K562 (cell line): ENCODE measurements around the gene CD6. TPM values are rescaled to one million over a fixed set of nuclear protein-coding genes. Genes with fewer than 3 reads are reported as not detected.

ENCODE experiments used
- ATAC-seq: fragments of 200-7000 bp; cut with Tn5 transposase; 3 replicates; pipeline ENCODE4 v1.9.1; 2020; ENCODE audit warnings: moderate library complexity
- BruUV-seq: library from RNA; stranded (reverse); fragments of 400-500 nt; replicated peaks from 2 replicates; lab custom pipeline; 2021; lab: Mats Ljungman, UMichigan
- CTCF ChIA-PET: fragments of 300-600 bp; formaldehyde crosslinking; extraction: SDS; loops from one replicate; lab custom pipeline; 2021; ENCODE audit warnings: low intra/inter-chr PET ratio; lab: Yijun Ruan, JAX
- POLR2A ChIA-PET: fragments of 300-600, 350-650 bp; sonication (Branson Sonifier 250); formaldehyde crosslinking; extraction: SDS; loops from one replicate; lab custom pipeline; 2021; ENCODE audit warnings: antibody characterized with exemption, inconsistent platforms; lab: Yijun Ruan, JAX
- DNase-seq, 4 experiments: peaks; one replicate each; pipeline versions ENCODE4 v3.0.0 to v3.0.0-alpha.2; 2011 to 2018; ENCODE audit warnings: low spot score in 3 of 4, mixed read lengths in 3 of 4; ENCODE audit errors: extremely low read depth in 1 of 4
- FAIRE-seq: peaks from 2 replicates; lab custom pipeline; 2011; peaks lifted over from hg19 to GRCh38; lab: Jason Lieb, UNC
- H2AFZ ChIP-seq: 2 replicates; pipeline ENCODE4 v1.6.0; 2011; ENCODE audit warnings: low read depth, low read length, control low read depth, inconsistent platforms
- H3K27ac ChIP-seq: fragments of 200-600 bp; 3 replicates; pipeline ENCODE4 v1.8.0; 2011; ENCODE audit warnings: low read depth, mild to moderate bottlenecking, control low read depth, inconsistent platforms, low read length, moderate library complexity, mixed read lengths; ENCODE audit errors: extremely low read depth
- H3K27me3 ChIP-seq, 2 experiments: fragments of 300-600 bp in 1 of 2; 2 replicates in 1 of 2; 3 replicates in 1 of 2; pipeline versions ENCODE4 v1.6.0 to v1.8.0; 2011; ENCODE audit warnings: inconsistent platforms in 2 of 2, low read length in 2 of 2, mild to moderate bottlenecking in 1 of 2, mixed read lengths in 1 of 2, moderate library complexity in 1 of 2; ENCODE audit not compliant: control insufficient read depth in 2 of 2, insufficient read depth in 2 of 2
- H3K36me3 ChIP-seq: fragments of 300-600 bp; 3 replicates; pipeline ENCODE4 v1.8.0; 2011; ENCODE audit warnings: mild to moderate bottlenecking, low read length, inconsistent platforms; ENCODE audit not compliant: control insufficient read depth, insufficient read depth
- H3K4me1 ChIP-seq, 2 experiments: fragments of 200-600 bp in 1 of 2; replicated peaks in 1 of 2; 2 replicates in 1 of 2; 3 replicates in 1 of 2; pipeline versions ENCODE4 v1.5.1 to v1.8.0; 2011; ENCODE audit warnings: inconsistent platforms in 2 of 2, low read length in 2 of 2, mild to moderate bottlenecking in 1 of 2, mixed read lengths in 1 of 2, moderate library complexity in 1 of 2; ENCODE audit not compliant: control insufficient read depth in 2 of 2, insufficient read depth in 2 of 2
- H3K4me2 ChIP-seq: 2 replicates; pipeline ENCODE4 v1.6.1; 2011; ENCODE audit warnings: low read length, control low read depth, inconsistent platforms, mixed read lengths; ENCODE audit not compliant: insufficient read depth
- H3K4me3 ChIP-seq: fragments of 200-600 bp; sonication (generic), shearing (Covaris generic); 2 replicates; pipeline ENCODE4 v1.5.1; 2016; ENCODE audit warnings: control low read depth, inconsistent platforms
- H3K79me2 ChIP-seq: fragments of 200-600 bp; 3 replicates; pipeline ENCODE4 v1.8.0; 2011; ENCODE audit warnings: low read length, inconsistent platforms; ENCODE audit not compliant: control insufficient read depth, insufficient read depth
- H3K9ac ChIP-seq, 2 experiments: 2 replicates each; pipeline versions ENCODE4 v1.6.0 to v1.6.1; 2011; ENCODE audit warnings: low read depth in 2 of 2, low read length in 2 of 2, control low read depth in 1 of 2, inconsistent platforms in 1 of 2, mild to moderate bottlenecking in 1 of 2, mixed read lengths in 1 of 2; ENCODE audit not compliant: insufficient read depth in 1 of 2
- H3K9me1 ChIP-seq: one replicate; pipeline ENCODE4 v1.6.0; 2011; ENCODE audit warnings: inconsistent platforms, mild to moderate bottlenecking, low read length, moderate library complexity; ENCODE audit not compliant: control insufficient read depth, insufficient read depth
- H3K9me3 ChIP-seq: replicated peaks from 2 replicates; pipeline ENCODE4 v1.5.1; 2011; ENCODE audit warnings: low read depth, low read length, inconsistent platforms; ENCODE audit not compliant: control insufficient read depth, insufficient read depth
- H4K20me1 ChIP-seq: replicated peaks from 2 replicates; pipeline ENCODE4 v1.6.1; 2011; ENCODE audit warnings: low read length, inconsistent platforms, mixed read lengths; ENCODE audit not compliant: control insufficient read depth, insufficient read depth
- E2F4 ChIP-seq: sonication (generic); formaldehyde crosslinking; IDR thresholded peaks from 2 replicates; pipeline ENCODE4 v1.8.0; 2022; ENCODE audit warnings: mild to moderate bottlenecking, low read depth, missing genetic modification reagents
- NELFE ChIP-seq: IDR thresholded peaks from 2 replicates; pipeline ENCODE4 v1.6.1; 2011; ENCODE audit warnings: mild to moderate bottlenecking; ENCODE audit not compliant: insufficient read depth, insufficient read length
- PYGO2 ChIP-seq: fragments of 450-650 bp; IDR thresholded peaks from 2 replicates; pipeline ENCODE4 v1.6.1; 2016; ENCODE audit warnings: mild to moderate bottlenecking, missing genetic modification characterization, moderate library complexity, missing compliant biosample characterization
- RFX1 ChIP-seq: fragments of 450-650 bp; IDR thresholded peaks from 2 replicates; pipeline ENCODE4 v1.6.1; 2016; ENCODE audit warnings: mild to moderate bottlenecking, moderate library complexity
- RUNX1 ChIP-seq: sonication (generic); IDR thresholded peaks from 2 replicates; pipeline ENCODE4 v1.6.1; 2016; ENCODE audit warnings: antibody characterized with exemption, low read depth
- ZNF785 ChIP-seq: fragments of 250-450 bp; sonication (Bioruptor Pico); IDR thresholded peaks from 2 replicates; pipeline ENCODE4 v1.4.0; 2020; ENCODE audit warnings: mild to moderate bottlenecking
- WGBS: fragments of 100-300 bp; shearing (Covaris generic); methylation state at CpG from one replicate; pipeline ENCODE4 v1.1.6; 2016; ENCODE audit warnings: low coverage, mixed read lengths; ENCODE audit not compliant: insufficient coverage; ENCODE audit errors: missing lambda C conversion rate; 5-methylcytosine and 5-hydroxymethylcytosine counted together
- in situ Hi-C: fragments of 300-500 bp; cut with MboI; formaldehyde crosslinking; loops from 4 replicates; pipeline ENCODE4 v1.15.0; 2018; ENCODE audit warnings: inconsistent platforms, mixed read lengths
- intact Hi-C: fragments of 100-400 bp; cut with micrococcal nuclease; formaldehyde crosslinking; loops from 2 replicates; pipeline ENCODE4 v1.14.2; 2022
- polyA plus RNA-seq, 8 experiments: library from polyadenylated mRNA; depleted of rRNA in 4 of 8; stranded (reverse) in 5 of 8; unstranded in 3 of 8; fragments of >200 nt; fragmentation: Nextera tagmentation in 2 of 8; fragmentation: Illumina TruSeq in 1 of 8; extraction: Ambion mirVana in 2 of 8; extraction: Trizol in 1 of 8; gene quantifications; 2 replicates each; pipeline versions ENCODE4 v1.2.1 to v1.2.3, GENCODE V29; 2011 to 2014; ENCODE audit warnings: inconsistent platforms in 1 of 8, missing spikeins in 1 of 8
- total RNA-seq, 7 experiments: library from RNA; depleted of rRNA in 6 of 7; stranded (reverse); fragments of >200 nt in 6 of 7; fragmentation: Illumina TruSeq in 2 of 7; extraction: Trizol in 2 of 7; gene quantifications; 2 replicates each; pipeline versions ENCODE4 v1.2.1 to v1.2.3, GENCODE V29; 2011 to 2021; ENCODE audit warnings: low replicate concordance in 1 of 7

CD6 gene
- total and polyA plus RNA-seq, 9 of the 15 experiments (the other 6 are each of a cell fraction or from before 2014, with no cell fraction given) = 0.84 TPM; not detected in 8

GRCh38 chr11:60925868-60926267 is 45.6 kb upstream of the CD6 start (continued):
- TF ChIP-seq ZNF785 (CRISPR knock-in tag) (no peak), PYGO2 (tag) (no peak), E2F4 (CRISPR knock-in tag) (no peak), NELFE (no peak)

- FAIRE-seq (no peak), ATAC-seq (no peak), DNase-seq (no peak)
- Histone ChIP-seq H3K27me3 (peaks cover 50 to 70% of the 10 kb centered on the region in 2 experiments), H2AFZ (no peak overlapping the region), H3K4me2 (no peak overlapping the region), H3K9ac (no peak overlapping the region), H3K27ac (no peak overlapping the region), H3K9me1 (no peaks in the 10 kb centered on the region), H3K4me1 (peaks cover 0 to 22% of the 10 kb centered on the region in 2 experiments; a peak in 3 of 5 replicates), H3K79me2 (no peaks in the 10 kb centered on the region), H3K9me3 (no peaks in the 10 kb centered on the region), H3K4me3 (no peak overlapping the region), H3K36me3 (peaks cover 17% of the 10 kb centered on the region; the same call in 2 of the 3 replicates), H4K20me1 (0 out of 2 replicates have a peak, but pooled peaks cover 10% of the 10 kb centered on the region)
- no TSS peak for BruUV-seq
- WGBS = 25% methylated on average over 8 of the region's 8 CpGs
- intact Hi-C loops = no loop called here
- TF ChIP-seq RFX1 = peak; percentile 77
- no peak for TF ChIP-seq RUNX1
- in situ Hi-C loops = no loop called here
- ChIA-PET CTCF (no interaction called here), POLR2A (interaction anchor here (1.3 to 1.9 kb wide), 3 partner anchors 11 to 213 kb away, joined by 3 to 7 read pairs (median 3); partner anchors contain the start of gene TMEM109)
These were observed 45.0 kb upstream of the CD6 start for GRCh38 chr11:60926500-60926899.
